Cardiac fibroblast (primary cell): Measurements from ENCODE around the gene BAD.

Experiments used
- DNase-seq, 2 donors: peaks; one replicate each; pipeline versions ENCODE4 v3.0.0 to v3.0.0-alpha.2; 2010; ENCODE audit warnings: low read depth in 2 of 2
- H3K4me3 ChIP-seq, 2 donors: replicated peaks in 1 of 2; 1 replicate in 1 of 2; 2 replicates in 1 of 2; pipeline ENCODE4 v1.5.1; 2011; ENCODE audit warnings: low read depth in 2 of 2, low read length in 2 of 2, mild to moderate bottlenecking in 2 of 2, moderate library complexity in 1 of 2
- TF ChIP-seq, protein P1 (sequence below): IDR thresholded peaks from one replicate; pipeline ENCODE4 v1.5.1; 2011; ENCODE audit warnings: low read depth, mild to moderate bottlenecking, low read length, inconsistent platforms

The BAD gene

DNA sequence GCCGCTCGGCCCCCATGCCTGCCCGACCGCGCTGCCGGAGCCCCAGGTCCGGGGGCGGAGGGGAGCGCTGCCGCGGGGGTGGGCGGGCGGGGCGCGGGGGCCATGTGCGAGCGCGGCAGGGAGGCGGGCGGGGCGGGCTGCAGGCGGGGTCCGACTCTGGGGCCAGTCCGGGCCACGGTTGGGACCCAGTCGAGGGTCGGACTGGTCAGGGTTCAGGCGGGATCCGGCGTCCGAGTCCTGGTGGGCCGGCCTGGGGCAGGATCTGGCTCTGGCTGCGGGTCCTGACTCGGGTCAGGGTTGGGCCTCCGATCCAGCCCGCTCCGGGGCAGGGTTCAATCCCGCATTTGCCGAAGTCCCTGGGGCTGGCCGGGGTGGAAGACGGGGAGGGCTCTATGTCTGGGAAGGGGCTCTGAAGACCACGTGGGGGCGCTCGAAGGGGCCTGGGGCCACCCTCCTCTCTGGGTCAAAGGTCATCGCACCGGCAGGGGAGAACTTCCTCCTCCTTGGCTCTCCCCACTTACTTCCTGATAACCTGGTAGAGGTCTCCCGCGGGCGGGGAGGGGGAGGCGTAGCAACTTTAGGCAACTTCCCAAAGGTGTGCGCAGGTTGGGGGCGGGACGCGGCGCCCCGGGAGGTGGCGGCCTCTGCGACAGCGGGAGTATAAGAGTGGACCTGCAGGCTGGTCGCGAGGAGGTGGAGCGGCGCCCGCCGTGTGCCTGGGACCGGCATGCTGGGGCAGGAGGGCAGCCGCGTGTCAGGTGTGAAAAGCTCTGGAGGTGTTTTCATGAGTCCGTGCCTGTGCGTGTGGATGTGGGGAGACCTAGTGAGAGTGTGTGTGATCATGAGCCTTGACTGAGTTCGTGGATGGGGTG lies 21.5 kb upstream of the BAD start:
- peak overlapping the region; percentile 71 to 84 for H3K4me3 ChIP-seq
- TF ChIP-seq, protein P1, sequence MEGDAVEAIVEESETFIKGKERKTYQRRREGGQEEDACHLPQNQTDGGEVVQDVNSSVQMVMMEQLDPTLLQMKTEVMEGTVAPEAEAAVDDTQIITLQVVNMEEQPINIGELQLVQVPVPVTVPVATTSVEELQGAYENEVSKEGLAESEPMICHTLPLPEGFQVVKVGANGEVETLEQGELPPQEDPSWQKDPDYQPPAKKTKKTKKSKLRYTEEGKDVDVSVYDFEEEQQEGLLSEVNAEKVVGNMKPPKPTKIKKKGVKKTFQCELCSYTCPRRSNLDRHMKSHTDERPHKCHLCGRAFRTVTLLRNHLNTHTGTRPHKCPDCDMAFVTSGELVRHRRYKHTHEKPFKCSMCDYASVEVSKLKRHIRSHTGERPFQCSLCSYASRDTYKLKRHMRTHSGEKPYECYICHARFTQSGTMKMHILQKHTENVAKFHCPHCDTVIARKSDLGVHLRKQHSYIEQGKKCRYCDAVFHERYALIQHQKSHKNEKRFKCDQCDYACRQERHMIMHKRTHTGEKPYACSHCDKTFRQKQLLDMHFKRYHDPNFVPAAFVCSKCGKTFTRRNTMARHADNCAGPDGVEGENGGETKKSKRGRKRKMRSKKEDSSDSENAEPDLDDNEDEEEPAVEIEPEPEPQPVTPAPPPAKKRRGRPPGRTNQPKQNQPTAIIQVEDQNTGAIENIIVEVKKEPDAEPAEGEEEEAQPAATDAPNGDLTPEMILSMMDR, result no peak
- DNase-seq, result peak; percentile 45 to 46

GRCh38 chr11:64305075-64305690 lies 20.7 kb upstream of the BAD start, which contains the start of gene ESRRA:
Gene ESRRA (plus strand): TSS chr11:64305524. CDS start chr11:64307180, 1,656 bp downstream.
- TF ChIP-seq, protein P1, result no peak
- H3K4me3 ChIP-seq, result peak within 1 kb of the TSS; percentile 71 to 84
- peak; percentile 97 to 99 for DNase-seq

DNA sequence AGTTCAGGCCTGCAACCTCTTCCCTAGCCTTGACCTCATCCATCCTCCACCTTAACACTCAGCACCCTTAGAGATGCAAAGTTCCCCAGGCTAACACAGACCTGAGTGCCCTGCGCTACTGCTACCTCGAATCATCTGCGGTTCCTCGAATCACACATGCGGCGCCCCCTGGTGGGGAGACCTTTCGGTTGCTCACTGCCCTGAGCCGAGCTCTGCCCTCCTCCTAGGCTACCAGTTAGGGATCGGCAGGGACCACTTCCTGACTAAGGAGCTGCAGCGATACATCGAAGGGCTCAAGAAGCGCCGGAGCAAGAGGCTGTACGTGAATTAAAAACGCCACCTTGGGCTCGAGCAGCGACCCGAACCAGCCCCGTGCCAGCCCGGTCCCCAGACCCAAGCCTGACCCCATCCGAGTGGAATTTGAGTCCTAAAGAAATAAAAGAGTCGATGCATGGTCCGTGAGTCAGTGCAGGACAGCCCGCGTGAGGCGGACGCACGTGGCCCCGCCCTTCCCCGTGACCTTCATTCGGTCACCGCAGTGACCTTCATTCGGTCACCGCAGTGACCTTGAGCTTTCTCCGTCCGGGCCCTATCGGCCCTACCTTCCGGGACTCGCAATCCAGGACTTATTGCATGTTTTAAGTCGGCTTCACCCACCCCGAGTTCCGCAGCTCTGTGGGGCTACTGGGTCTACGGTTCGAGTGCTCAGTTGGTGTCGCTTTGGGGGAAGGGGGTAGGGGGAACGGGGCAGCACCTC lies 20.0 kb upstream of the BAD start:
- peak; percentile 93 for DNase-seq
- TF ChIP-seq, protein P1, result peak; percentile 81
- H3K4me3 ChIP-seq, result peak overlapping the region; percentile 57 to 63

GRCh38 chr11:64304032-64304315 lies 19.5 kb upstream of the BAD start:
- no peak for DNase-seq
- TF ChIP-seq, protein P1, result no peak
- peak overlapping the region; percentile 57 to 63 for H3K4me3 ChIP-seq

- TF ChIP-seq, protein P1, result no peak
- H3K4me3 ChIP-seq, result no peak overlapping the region
- DNase-seq, result no peak
Observed at GRCh38 chr11:64303109-64304031, 18.9 kb upstream of the BAD start.
